Measurements from ENCODE around the gene PLEKHS1. TPM values are rescaled to one million over a fixed set of nuclear protein-coding genes. Genes with fewer than 3 reads are reported as not detected.

Gene PLEKHS1
- total RNA-seq, result not detected

DNA sequence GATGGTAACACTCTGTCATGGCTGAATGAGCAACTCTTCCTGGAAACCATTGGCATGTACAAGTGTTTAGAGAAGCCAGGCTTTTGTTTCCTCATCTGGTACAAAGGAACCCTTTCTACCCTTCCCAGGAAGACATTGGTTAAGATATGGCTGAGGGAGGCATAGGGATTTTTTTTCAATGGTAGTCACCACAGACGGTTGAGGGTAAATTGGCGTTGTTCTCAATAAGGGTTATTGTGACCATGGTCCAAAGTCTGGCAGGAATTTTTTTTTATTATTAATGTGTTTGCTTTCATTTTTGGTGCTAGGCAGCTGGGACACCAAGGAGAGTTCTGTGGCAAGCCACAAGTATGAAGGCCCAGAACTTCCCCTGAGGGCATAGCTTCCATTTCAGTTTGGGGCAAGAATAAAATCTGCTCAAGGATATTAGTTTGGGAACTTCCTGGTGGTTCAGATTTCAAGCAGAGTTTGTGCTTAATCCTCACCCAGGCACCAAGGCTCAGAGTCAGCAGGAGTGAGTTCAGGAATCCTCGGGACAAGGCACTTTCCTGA is at the start of gene PLEKHS1:
Gene PLEKHS1 (plus strand): TSS at position 502 of the 552 bp plus-strand sequence. CDS start 3,596 bp downstream, outside the sequence.
- peak in 1 of 3 donors; percentile 15 for DNase-seq (ENCODE audit: low read depth in 2 of 3, low spot score in 2 of 3)

DNA sequence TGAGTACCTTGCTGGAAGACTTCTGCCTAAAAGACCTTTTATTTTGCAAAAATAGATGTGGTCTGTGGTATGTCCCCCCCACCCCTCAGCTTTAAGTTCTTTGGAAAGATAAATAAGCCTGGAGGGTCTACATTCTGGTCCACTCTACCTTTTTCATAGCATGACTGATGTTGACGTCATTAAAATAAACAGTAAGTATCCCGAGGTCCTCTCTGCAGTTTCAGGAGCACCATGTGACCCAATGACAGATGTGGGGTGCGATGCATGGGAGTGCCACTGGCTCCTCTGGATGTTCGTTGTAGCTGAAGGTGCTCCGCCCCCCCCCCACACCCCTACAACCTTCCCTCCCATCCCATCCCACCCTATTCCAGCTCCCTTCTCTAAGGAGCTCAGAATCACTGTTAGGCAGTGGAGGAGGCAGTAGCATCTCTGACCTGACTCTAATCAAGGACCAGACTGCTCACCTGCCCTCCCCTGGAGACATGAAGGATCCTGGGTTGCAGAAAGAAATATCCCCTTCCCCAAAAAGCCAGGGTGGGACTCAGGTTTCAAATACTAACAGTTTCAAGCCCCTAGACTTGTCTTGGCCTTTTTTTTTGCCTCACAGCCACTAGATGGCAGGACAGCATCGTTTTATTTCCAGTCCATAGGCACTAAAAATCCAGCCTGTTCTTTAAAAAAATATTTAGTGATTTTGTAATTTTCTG is 46.7 kb upstream of the PLEKHS1 start:
- DNase-seq (ENCODE audit: low read depth in 2 of 3, low spot score in 2 of 3), result peak in 2 of 3 donors; percentile 42 to 75

DNA sequence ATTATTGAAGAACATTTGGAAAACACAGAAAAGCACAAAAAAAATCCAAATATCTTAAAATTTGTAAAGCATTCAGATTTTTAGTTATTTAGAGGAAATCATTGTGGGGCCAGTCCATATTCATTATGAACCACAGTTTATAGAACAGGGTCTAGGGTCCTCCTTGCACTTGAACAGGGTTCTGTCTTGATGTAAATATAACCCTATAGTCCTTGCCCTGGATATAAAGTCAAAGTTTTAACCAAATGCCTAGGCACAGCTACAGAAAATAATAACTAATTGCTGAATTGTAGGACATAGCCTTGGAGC is 46.2 kb upstream of the PLEKHS1 start:
- DNase-seq (ENCODE audit: low read depth in 2 of 3, low spot score in 2 of 3), result no peak

DNA sequence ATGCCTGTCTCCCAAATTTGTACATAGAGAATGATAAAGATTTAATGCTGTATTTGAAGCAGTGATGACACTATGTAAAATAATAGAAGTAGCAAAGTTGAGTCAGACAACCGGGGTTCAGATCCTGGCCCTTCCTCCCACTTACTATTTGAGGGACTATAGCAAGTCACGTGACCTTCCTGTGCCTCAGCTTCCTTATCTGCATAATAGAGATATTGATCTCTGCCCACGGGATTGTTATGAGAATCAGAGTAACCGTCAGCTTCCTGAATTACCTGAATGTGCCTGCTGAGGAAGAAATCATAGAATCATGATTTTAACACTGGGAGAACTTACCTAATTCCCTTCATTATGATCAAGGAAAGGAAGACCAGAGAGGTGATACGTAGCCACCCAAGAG is 44.9 kb upstream of the PLEKHS1 start:
- no peak for DNase-seq (ENCODE audit: low read depth in 2 of 3, low spot score in 2 of 3)

DNA sequence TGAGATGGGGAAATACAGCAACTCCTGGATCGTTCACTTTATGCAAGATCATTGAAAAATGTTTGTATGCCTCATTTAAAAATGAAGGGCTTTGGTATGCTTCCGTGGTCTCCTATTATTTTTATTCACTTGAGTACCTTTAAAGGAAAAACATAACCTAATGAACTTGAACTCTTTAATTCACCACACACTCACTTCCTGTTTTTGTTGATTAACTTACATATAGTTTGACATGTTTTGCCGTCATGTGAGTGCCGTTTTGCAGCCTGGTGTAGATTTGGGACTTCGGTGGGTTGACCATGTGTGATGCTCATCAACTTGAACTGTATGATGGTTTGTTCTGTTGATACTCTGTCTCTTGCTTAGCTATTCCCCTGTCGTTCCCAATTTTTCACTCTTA is 42.8 kb upstream of the PLEKHS1 start:
- no peak for DNase-seq (ENCODE audit: low read depth in 2 of 3, low spot score in 2 of 3)

DNA sequence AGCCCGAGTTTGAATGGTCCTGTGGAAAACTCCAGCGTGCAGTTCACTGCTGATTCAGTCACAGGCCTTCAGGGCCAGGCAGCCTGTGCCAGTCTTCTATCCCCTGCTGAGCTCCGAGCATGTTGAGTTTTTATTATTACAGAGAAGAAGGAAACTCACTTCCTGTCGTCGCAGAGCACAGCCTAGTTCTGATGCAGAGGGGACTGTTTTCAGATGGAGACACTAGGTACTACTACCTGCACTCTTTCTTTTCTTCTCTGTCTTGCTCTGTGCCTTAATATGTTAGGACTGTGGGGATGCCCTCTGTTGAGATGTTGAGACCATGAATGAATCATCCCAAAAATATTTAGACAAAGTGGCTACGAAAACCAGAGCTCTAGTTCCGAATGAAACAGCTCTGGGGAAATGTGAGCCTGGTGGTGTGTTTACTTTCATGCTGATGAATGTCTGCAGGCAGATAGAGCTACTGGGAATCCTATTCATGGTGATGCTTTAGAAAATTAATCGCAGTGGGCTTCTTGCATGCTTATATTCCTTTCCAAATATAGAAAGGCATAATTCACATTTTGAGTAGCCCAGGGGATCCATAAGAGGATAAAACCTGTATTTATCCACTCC is 42.2 kb upstream of the PLEKHS1 start:
- no peak for DNase-seq (ENCODE audit: low read depth in 2 of 3, low spot score in 2 of 3)

DNA sequence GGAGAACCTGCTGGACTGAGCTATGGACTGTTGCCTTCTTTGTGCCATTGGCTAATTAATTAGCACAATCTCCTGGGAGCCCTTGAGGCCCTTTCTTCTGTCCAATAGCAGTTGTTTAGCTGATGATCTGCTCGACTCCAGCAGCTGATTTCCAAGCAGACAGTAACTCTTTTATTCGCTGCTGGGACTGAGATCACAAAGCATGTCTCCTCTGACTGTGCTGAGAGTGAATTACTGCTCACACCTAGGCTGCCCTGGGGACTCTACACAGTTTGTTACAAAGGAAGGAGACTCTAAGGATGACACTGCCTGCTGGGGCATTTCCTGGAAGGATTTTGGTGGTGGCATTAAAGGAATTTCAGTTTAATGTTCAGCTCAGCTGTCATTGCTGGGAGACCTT is 40.3 kb upstream of the PLEKHS1 start:
- no peak for DNase-seq (ENCODE audit: low read depth in 2 of 3, low spot score in 2 of 3)

DNA sequence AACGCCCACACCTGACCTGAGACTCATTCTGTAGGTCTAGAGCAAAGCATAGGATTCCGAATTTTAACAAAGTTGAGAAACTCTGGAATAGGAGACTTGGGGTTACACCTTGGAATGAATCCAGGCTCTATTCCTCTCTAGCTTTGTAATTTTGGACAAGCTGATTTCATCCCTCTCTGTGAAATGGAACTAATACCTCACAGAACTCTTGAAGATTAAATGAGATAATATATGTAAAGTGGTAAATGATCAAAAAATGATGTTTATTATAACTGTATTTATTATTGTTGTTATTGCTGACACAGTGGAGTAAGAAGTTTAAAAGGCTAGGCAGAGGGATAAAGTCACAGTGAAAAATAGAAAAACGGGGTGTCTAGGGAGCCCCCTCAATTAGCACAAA is 39.5 kb upstream of the PLEKHS1 start:
- no peak for DNase-seq (ENCODE audit: low read depth in 2 of 3, low spot score in 2 of 3)

DNA sequence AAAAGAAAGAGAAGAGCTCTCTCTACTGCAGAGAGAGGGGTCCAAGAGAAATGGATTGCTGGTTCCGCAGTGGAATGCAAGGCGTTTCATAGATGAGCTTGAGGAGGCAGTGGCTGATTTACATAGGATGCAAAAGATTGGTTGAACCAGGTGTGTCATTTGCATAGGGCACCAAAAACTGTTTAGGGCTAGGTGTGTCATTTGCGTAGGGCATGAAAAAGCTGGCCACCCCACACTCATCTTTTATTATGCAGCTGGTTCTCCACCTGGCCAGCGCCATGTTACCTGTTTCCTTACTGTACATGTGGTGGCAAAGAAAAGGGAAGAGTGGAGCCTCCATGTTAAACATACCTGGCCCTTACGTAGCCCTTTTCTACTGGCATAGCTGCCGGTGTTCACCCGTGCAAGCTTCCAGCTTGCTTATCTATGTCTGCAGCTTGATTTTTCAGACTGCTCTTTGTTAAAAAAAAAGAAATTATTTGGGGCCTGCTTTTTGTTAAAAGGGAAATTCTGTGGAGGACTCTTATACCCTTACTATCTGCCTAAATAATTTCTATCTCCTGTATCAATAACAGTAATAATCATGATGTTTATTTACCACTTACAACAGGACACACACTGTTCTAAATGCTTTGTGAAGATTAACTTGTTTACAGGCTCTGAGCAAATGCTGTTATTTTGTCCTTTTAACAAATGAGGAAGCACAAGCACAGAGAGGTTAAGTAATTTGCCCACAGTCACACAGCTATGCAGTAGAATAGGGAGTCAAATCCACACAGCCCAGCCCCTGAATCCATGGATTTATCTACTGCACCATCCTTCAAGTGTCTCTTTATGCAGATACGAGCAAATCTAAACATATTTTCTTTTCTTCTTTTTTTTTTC is 38.5 kb upstream of the PLEKHS1 start:
- DNase-seq (ENCODE audit: low read depth in 2 of 3, low spot score in 2 of 3), result peak in 1 of 3 donors; percentile 24

DNA sequence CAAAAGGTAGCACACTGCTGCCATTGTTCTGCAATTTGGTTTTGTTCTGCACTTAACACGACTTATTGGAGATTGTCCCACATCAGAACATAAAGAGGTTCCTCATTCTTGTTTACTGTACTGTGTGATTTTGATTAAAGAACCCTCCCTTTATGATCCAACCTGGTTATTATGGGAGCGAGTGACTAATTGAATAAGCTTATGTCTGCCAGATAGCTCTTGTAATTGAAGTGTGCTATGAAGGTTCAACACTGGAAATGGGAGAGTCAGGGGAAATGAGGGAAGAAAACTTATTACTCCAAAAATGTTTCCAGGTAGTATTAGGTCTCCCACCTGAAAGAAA is 37.9 kb upstream of the PLEKHS1 start:
- DNase-seq (ENCODE audit: low read depth in 2 of 3, low spot score in 2 of 3), result no peak

DNA sequence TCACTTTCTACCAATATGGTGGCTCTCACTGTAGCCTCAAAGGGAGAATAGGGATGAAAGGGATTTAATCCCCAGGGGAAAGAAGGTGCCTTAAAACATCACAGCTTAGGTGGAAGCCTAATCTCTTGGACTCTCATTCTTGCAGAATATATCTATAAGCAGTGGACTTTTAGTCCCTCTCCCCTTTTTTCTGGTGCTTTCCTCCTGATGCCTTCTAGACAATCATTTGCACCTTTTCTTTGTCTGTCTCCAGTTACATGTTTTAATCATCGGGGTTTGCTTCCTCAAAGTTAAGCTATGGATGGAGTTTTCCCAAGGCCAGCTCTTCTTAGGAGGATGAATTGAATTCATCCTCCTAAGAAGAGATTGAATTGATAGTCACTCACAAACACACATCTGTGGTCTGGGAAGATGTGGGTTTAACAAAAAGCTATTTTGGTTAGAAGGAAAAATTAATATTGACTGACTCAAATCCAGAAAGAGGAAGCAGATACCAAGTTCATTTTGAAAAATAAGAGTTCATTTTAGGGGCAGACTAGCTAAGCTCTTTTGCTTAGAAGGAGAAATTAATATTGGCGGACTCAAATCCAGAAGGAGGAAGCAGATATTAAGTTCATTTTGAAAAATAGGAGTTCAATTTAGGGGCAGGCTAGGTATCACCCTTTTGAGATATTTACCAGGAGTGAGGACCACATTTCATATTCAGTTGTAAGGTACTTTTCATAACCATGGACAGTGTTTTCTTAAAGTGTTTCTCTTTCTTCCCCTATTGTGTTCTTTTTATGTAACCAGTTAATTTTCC is 35.2 kb upstream of the PLEKHS1 start:
- DNase-seq (ENCODE audit: low read depth in 2 of 3, low spot score in 2 of 3), result peak in 1 of 3 donors; percentile 53

DNA sequence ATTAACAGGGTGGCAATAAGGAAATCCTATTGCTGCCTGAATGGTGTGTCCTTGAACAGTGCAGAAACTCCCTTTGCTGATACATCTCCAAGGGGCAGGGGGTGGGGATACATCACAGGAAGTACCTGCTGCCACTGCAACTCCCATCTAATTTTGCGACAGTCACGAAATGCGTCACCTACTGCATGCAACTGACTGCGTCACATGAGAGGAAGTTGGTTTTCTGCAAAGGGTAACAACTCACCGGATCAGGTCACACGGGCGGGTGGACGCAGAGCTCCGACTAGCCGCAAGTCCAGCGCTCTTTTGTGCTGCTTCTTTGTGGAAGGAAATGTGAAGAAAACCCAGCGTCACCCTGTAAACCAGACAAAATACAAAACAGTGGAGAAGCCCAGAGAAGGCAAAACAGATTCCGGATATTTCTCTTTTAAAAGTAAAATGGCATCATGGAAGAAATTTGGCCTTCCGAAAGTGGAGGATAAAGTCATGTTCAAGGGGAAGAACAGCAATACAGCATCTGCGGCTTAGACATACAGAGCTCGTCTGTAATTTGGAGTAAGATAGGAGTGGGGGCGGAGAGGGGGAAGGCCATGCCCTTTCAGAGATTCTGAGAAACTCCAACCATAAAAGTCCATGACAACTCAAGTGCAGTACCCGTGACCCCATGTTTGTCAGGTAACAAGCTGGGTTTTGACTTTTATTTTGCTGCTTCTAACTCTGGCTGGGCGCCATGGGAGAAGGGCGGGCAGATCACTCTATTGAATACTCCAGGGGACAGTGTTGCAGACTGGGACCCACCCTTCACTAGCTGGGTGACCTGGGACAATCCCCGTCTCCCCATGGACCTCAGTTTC is 32.3 kb upstream of the PLEKHS1 start:
- no peak for DNase-seq (ENCODE audit: low read depth in 2 of 3, low spot score in 2 of 3)

DNA sequence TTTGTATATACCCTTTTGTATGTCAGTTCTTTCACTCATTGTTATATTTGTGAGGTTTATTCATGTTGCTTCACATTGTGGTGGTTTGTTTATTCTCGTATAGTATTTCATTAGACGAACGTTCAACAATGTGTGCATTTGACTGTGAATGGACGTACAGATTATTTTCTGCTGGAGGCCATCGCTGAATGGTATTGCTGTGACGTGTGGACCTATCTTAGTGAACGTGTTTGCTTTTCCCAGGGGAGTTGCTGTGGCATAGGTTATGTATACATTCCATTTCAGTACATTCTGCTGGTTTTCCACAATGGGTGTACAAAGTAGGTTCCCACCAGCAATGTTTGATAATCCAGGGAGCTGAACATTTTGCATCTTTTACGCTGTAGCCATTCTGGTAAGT is 31.1 kb upstream of the PLEKHS1 start:
- no peak for DNase-seq (ENCODE audit: low read depth in 2 of 3, low spot score in 2 of 3)

DNA sequence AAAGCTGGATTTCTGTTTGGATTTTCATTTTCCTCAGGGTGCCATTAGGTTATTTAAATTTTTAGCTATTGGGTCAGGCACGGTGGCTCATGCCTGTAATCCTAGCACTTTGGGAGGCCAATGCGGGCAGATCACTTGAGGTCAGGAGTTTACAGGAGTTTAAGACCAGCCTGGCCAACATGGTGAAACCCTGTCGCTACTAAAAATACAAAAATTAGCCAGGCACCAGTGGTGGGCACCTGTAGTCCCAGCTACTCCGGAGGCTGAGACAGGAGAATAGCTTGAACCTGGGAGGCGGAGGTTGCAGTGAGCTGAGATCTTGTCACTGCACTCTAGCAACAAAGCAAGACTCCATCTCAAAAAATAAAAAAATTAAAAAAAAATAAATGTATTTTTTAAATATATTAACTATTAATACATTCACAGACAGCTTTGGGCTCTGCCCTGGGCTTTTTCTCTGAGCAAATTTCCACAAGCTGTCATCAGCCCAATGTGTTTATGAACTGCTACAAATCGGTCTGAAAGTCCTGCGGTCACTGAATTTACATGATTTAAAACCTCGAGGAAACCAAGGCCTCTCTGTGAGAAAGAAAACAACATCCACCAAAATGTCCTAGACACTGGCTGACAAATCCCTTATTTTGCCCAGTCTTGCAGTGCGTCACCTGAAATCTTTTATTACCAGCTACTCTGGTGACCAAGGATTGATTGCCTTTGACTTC is 19.2 kb upstream of the PLEKHS1 start:
- DNase-seq (ENCODE audit: low read depth in 2 of 3, low spot score in 2 of 3), result no peak

DNA sequence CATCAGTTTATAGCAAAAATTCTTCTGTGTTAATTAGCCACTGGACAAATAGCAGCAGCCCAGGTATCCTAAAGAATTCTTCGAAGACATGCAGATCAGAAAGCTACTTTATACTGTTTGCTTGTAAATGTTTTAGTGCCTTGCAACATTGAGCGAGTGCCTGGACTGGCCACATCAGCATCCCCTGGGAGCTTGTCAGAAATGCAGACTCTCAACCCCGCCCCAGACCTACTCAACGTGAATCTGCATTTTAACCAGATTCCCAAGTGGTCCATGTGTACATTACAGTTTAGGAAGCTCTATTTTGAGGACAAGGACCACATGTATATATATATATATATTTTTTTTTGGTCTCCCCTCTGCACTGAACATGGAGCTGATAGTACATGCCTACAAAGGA is 18.5 kb upstream of the PLEKHS1 start:
- no peak for DNase-seq (ENCODE audit: low read depth in 2 of 3, low spot score in 2 of 3)

DNA sequence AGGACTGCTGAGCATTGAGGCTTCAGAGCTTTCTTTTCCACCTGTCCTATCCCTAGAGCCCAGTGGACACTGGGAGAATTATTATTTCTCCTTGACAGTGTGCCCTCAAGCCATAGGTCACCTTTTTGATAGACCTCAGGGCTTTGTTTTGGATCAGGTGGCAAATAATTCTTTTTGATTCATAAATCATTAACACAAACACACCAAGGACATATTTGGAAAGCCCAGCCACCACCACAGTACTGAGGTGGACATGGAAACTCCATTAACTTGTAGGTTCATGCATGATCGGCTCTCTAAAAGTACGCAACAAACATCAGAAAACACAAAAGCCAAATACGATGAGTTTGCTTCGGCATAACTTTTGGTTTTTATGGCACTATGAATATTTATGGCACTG is 17.8 kb upstream of the PLEKHS1 start:
- no peak for DNase-seq (ENCODE audit: low read depth in 2 of 3, low spot score in 2 of 3)

DNA sequence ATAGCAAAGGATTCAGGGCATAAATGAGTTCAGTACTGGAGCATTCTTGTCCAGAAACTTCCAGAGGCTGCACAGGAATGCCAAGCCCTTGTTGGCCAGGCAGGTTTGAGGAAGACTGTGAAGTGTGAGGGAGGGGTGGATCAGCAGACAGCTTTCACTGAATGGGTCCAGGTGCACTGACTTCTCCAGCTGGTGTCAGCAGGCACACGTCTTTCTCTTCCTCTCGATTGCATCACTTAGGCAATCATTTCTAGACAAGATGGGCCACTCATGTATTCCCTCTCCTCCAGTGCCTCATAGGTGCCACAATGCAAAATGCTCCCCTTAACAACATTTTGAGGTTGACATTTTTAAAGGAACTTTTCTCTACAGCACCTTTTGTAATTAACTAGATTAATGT is 15.6 kb upstream of the PLEKHS1 start:
- DNase-seq (ENCODE audit: low read depth in 2 of 3, low spot score in 2 of 3), result no peak

DNA sequence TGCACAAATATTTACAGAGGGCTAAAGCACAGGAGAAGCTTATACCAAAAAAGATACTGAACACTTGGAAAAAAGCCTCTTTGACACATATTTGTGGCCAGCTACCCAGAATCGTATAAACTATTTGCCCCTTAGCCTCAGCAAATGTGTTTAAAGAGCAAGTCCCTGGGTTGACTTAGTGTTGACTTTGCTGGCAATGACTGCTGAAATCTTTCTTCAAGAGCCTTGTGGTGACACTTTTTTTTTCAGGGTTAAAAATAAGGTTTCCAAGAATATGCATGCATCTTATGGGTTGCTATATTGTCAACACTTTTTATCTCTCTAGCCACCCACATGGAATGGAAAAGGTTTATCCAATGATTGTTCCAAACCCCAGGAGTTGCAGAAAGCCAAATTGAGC is 14.9 kb upstream of the PLEKHS1 start:
- no peak for DNase-seq (ENCODE audit: low read depth in 2 of 3, low spot score in 2 of 3)

DNA sequence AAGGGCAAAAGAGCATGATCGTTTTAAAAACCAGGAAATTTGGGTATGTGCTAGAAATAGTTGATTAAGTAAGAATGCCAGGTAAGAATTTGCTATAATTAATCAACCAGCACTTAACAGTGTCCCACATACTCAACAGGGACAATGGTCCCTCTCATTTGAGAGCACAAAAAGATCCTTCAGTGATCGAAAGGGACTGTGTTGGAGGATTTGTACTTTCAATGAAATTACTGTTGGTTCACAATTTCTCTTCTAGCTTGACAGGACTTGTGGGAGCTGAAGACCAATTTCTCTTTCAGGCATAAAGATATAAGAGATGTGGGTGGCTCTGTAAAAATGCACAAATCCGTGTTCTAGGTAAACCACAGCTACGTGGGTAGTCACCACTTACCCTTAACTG is 12.5 kb upstream of the PLEKHS1 start:
- DNase-seq (ENCODE audit: low read depth in 2 of 3, low spot score in 2 of 3), result no peak

All from hematopoietic multipotent progenitor cell (in vitro differentiated cells).